Subcutaneous adipose tissue (tissue), 4 donors: ENCODE data around the gene EXOC2. TPM values are rescaled to one million over a fixed set of nuclear protein-coding genes. Genes with fewer than 3 reads are reported as not detected.

Experiments
- total RNA-seq, 4 donors: library from RNA; depleted of rRNA; stranded (reverse); fragments of >200 nt; gene quantifications; one replicate each; pipeline ENCODE4 v1.1.0, GENCODE V29; 2016
- TF ChIP-seq, protein P1 (sequence below): fragments of 450-650 bp; IDR thresholded peaks from one replicate; pipeline ENCODE4 v1.5.1; 2016; ENCODE audit warnings: low read depth, mild to moderate bottlenecking, control low read depth, antibody characterized with exemption, moderate library complexity

The EXOC2 gene
- total RNA-seq, 4 donors from 2014 or later = 18.9 to 28.4 (median 20.2) TPM

DNA sequence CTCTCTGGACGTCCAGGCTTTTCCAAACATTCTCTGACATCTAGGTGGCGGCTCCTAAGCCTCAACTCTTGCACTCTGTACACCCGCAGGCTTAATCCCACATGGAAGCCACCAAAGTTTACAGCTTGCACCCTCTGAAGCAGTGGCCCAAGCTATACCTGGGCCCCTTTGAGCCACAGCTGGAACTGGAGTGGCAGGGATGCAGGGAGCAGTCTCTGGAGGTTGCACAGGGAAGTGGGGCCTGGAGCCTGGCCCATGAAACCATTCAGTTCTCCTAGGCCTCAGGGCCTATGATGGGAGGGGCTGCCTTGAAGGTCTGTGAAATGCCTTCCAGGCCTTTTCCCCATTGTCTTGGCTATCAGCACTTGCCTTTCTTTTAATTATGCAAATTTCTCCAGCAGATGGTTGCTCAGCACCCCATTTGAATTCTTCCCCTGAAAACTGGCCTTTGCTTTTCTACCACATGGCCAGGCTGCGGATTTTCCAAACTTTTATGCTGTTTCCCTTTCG lies 236.5 kb downstream of the EXOC2 start:
- TF ChIP-seq, protein P1, sequence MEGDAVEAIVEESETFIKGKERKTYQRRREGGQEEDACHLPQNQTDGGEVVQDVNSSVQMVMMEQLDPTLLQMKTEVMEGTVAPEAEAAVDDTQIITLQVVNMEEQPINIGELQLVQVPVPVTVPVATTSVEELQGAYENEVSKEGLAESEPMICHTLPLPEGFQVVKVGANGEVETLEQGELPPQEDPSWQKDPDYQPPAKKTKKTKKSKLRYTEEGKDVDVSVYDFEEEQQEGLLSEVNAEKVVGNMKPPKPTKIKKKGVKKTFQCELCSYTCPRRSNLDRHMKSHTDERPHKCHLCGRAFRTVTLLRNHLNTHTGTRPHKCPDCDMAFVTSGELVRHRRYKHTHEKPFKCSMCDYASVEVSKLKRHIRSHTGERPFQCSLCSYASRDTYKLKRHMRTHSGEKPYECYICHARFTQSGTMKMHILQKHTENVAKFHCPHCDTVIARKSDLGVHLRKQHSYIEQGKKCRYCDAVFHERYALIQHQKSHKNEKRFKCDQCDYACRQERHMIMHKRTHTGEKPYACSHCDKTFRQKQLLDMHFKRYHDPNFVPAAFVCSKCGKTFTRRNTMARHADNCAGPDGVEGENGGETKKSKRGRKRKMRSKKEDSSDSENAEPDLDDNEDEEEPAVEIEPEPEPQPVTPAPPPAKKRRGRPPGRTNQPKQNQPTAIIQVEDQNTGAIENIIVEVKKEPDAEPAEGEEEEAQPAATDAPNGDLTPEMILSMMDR = no peak

DNA sequence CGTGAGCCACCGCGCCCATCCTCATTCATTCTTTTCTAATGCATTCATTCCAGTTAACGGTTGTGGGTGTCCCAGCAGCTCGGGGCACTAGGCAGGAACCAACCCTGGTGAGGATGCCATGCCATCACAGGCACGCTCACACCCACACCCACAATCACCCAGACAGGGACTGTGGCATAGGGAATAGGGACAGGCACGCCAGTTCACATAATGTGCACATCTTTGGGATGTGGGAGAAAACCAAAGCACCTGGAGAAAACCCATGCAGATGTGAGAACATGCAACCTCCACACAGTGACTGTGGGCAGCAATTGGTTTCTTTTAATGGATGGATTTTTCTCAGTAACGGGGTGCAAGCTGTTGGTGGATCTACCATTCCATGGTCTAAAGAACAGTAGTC lies 237.1 kb downstream of the EXOC2 start:
- TF ChIP-seq, protein P1 = no peak

DNA sequence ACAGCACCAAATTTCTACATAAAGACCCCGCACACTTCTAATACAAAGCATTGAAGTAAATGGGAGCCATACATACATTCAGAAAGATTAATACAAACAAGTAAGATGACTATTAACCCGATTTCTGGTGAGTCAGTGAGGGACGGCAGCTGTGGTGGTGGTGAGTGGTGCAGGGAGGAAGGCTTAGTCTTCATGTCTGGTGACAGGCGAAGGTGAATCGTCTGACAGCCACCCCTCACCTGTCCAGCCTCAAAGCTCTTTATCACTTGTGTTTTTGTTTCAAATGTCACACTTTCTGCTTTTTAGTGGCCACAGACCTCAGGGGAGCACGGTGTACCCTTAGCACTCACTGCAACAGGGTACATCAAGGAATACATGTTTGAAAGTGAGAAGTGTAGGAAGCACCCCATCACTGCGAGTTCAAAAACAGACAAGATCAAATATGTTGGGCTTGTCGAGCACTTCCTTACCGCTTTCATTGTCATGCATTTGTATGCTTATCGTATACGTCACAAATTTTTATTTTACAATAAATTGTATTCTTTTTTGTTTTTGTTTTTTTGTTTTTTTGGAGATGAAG lies 237.8 kb downstream of the EXOC2 start:
- TF ChIP-seq, protein P1 = no peak

DNA sequence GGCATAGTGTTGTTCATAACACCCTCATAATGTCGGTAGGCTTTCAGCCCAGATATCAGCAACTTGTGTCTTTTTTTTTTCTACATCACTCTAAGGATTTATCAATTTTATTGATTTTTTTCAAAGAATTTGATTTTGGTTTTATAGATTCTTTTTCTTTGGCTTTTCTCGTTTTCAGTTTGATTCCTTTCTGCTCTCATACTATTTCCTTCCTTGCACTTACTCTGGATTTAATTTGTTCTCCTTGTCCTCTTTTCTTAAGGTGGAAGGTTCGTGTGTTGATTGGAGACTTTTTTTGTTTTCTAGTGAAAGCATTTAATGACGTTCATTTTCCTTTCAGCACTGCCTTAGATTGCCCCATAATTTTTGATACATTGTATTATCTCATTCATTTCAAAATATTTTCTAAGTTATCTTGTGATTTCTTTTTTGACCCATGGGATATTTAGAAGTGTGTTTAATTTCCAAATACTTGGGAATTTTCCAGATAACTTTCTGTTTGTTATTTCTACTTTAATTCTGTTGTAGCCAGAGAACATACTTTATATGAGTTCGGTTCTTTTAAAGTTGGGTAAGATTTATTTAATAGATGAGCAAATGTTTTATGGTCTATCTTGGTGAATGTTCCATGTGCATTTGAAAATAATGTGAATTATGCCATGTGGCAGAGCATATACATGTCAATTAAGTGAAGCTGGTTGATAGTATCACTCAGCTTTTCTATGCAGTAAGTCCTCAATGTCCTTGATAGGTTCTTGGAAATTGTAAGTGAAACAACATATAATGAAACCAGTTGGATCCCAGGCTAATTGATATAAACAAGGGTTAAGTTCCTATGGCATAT lies 238.6 kb downstream of the EXOC2 start:
- TF ChIP-seq, protein P1 = no peak

DNA sequence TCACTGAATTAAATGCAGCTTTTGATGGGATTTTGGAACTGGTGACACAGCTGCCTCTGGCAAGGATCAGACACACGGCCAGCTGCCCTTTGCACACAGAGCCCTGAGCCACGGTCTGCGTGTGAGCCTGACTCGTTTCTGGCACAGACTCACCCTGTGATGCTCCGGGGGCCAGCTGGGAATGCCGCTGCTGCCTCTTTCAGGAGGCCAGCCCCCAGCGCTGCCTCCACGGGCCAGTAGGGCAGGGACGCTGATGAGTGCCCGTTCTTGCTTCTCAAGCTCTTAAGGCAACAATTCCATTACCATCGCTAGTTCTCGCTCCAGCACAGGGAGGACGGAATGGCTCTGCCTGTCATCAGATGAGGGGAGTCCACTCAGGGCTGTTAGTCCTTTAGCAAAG lies 239.8 kb downstream of the EXOC2 start:
- TF ChIP-seq, protein P1 = no peak

DNA sequence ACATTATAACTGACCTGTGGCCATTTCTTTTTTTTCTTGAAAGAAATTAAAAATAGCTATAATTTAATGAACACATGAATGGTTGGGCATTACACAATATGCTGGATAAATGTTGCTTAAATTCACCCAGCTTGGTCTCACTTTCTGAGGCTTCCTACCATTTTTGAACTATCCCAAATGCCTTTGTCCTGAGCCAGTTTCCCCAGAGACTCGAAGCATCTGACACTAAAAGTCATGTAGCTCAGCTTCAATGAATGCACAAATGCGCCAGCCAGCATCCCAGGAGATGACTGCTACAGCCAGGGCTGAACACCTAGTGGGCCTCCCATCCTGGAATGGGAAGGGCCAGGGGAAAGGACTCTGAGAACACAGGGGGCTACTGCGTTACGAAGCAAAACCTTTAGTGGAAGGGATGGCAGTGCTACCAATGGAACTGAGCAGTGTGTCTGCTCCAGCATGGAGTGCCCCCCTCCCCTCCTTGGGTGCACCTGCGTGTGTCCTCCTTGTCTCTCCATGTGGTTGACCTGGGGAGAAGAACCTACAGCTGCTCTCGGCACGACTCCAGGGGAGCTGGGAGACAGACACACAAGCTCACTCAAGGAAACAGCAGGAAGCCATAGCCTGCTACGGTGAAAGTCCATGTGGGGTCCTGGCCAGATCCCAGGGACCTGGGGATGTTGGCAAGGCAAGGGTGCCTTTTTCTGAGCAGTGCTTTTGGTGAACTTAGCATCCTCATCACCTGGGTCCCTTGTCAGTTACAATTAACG lies 240.5 kb downstream of the EXOC2 start:
- TF ChIP-seq, protein P1 = no peak

DNA sequence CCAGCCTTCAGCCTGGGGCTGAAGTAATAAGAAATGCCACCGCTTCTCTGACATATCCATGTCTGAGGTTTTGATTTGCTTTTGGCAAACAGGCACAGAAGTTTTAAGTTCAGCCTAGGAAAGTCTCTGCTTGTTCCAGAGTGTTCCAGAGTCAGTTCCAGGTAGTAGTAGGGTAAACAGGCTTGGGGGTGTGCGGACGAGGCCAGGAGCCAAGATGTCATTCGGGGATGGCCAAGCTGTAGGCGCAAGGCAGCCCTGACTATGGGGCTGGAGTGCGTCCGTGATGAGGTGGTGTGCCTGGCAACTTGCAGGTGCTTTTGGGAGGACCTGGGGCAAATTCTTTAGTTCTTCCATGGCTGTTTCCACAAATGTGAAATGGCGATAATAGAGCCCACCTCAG lies 241.1 kb downstream of the EXOC2 start:
- TF ChIP-seq, protein P1 = no peak
